ENCODE measurements around the gene MSI2.

DNA sequence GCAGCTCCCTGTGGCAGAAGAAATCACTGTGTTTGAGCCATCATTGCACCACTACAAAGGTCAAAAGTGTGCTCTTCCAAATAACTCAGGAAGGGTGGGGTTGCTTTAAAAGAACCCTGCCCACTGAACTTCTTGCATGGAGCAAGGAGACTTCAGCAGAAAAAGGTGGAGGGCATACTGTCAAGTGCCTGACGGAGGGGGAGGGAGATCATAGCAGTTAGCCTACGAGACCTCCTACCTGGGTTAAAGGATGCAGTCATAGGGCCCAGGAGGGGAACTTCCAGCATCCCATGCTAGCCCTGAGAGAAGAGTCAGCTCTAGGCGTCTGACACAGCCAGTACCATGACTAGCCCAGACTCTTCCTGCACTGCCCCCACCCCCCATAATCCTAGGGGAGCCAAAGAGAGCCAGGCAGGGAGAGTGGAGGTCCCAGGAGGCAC, 45.3 kb upstream of the MSI2 start:
- TF ChIP-seq POLR2A (IDR thresholded peaks at IDR 0.05): no peak
- TF ChIP-seq, protein P1, sequence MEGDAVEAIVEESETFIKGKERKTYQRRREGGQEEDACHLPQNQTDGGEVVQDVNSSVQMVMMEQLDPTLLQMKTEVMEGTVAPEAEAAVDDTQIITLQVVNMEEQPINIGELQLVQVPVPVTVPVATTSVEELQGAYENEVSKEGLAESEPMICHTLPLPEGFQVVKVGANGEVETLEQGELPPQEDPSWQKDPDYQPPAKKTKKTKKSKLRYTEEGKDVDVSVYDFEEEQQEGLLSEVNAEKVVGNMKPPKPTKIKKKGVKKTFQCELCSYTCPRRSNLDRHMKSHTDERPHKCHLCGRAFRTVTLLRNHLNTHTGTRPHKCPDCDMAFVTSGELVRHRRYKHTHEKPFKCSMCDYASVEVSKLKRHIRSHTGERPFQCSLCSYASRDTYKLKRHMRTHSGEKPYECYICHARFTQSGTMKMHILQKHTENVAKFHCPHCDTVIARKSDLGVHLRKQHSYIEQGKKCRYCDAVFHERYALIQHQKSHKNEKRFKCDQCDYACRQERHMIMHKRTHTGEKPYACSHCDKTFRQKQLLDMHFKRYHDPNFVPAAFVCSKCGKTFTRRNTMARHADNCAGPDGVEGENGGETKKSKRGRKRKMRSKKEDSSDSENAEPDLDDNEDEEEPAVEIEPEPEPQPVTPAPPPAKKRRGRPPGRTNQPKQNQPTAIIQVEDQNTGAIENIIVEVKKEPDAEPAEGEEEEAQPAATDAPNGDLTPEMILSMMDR (IDR thresholded peaks at IDR 0.05): no peak
